DOHH2 (cell line): Measurements from ENCODE around the gene BRINP2.

Experiments
- H3F3A ChIP-seq: fragments of 200-600 bp; sonication (generic), shearing (Covaris generic); 2 replicates; pipeline ENCODE4 v1.6.0; 2016; ENCODE audit warnings: antibody characterized with exemption, mild to moderate bottlenecking; ENCODE audit not compliant: control insufficient read depth, insufficient read depth
- H3K27ac ChIP-seq: fragments of 200-600 bp; sonication (generic); 2 replicates; pipeline ENCODE4 v1.5.1; 2014; ENCODE audit warnings: low read depth, mild to moderate bottlenecking, low read length, moderate library complexity
- H3K27me3 ChIP-seq: fragments of 200-600 bp; sonication (generic); 2 replicates; pipeline ENCODE4 v1.6.1; 2014; ENCODE audit warnings: mild to moderate bottlenecking, low read length, mixed read lengths; ENCODE audit not compliant: control insufficient read depth
- H3K36me3 ChIP-seq: fragments of 200-600 bp; sonication (generic); 2 replicates; pipeline ENCODE4 v1.6.1; 2014; ENCODE audit warnings: mild to moderate bottlenecking, low read length, moderate library complexity, mixed read lengths; ENCODE audit not compliant: control insufficient read depth
- H3K4me1 ChIP-seq: fragments of 200-600 bp; sonication (generic); 2 replicates; pipeline ENCODE4 v1.6.1; 2014; ENCODE audit warnings: mild to moderate bottlenecking, low read length, mixed read lengths; ENCODE audit not compliant: control insufficient read depth
- H3K4me2 ChIP-seq: fragments of 200-600 bp; sonication (generic); 2 replicates; pipeline ENCODE4 v1.6.0; 2014; ENCODE audit warnings: mild to moderate bottlenecking, low read length, moderate library complexity
- H3K4me3 ChIP-seq: fragments of 200-600 bp; sonication (generic); 2 replicates; pipeline ENCODE4 v1.5.1; 2014; ENCODE audit warnings: mild to moderate bottlenecking, low read length, mixed read lengths
- H3K79me2 ChIP-seq: fragments of 200-600 bp; sonication (generic); 2 replicates; pipeline ENCODE4 v1.6.1; 2014; ENCODE audit warnings: mild to moderate bottlenecking, low read length, mixed read lengths; ENCODE audit not compliant: control insufficient read depth
- H3K9me2 ChIP-seq: fragments of 200-600 bp; sonication (generic); replicated peaks from 2 replicates; pipeline ENCODE4 v1.6.1; 2014; ENCODE audit warnings: mild to moderate bottlenecking, low read length, mixed read lengths; ENCODE audit not compliant: control insufficient read depth
- H3K9me3 ChIP-seq: fragments of 200-600 bp; sonication (generic); 2 replicates; pipeline ENCODE4 v1.6.1; 2014; ENCODE audit warnings: antibody characterized with exemption, low read length, mixed read lengths; ENCODE audit not compliant: control insufficient read depth, insufficient read depth
- H4K20me1 ChIP-seq: fragments of 200-600 bp; sonication (generic); 2 replicates; pipeline ENCODE4 v1.6.0; 2014; ENCODE audit warnings: low read depth, mild to moderate bottlenecking, antibody characterized with exemption, low read length, moderate library complexity; ENCODE audit not compliant: control insufficient read depth, insufficient read depth
- CTCF ChIP-seq: fragments of 200-600 bp; sonication (generic); IDR thresholded peaks from one replicate; pipeline ENCODE4 v1.5.1; 2014; ENCODE audit warnings: antibody characterized with exemption, mild to moderate bottlenecking, low read depth, low read length; ENCODE audit not compliant: poor library complexity, severe bottlenecking
- EZH2phosphoT487 ChIP-seq: fragments of 200-600 bp; sonication (generic); IDR thresholded peaks from 2 replicates; pipeline ENCODE4 v1.6.1; 2017; ENCODE audit warnings: borderline replicate concordance, mild to moderate bottlenecking, antibody characterized with exemption, low read length, moderate library complexity, mixed read lengths

The BRINP2 gene

DNA sequence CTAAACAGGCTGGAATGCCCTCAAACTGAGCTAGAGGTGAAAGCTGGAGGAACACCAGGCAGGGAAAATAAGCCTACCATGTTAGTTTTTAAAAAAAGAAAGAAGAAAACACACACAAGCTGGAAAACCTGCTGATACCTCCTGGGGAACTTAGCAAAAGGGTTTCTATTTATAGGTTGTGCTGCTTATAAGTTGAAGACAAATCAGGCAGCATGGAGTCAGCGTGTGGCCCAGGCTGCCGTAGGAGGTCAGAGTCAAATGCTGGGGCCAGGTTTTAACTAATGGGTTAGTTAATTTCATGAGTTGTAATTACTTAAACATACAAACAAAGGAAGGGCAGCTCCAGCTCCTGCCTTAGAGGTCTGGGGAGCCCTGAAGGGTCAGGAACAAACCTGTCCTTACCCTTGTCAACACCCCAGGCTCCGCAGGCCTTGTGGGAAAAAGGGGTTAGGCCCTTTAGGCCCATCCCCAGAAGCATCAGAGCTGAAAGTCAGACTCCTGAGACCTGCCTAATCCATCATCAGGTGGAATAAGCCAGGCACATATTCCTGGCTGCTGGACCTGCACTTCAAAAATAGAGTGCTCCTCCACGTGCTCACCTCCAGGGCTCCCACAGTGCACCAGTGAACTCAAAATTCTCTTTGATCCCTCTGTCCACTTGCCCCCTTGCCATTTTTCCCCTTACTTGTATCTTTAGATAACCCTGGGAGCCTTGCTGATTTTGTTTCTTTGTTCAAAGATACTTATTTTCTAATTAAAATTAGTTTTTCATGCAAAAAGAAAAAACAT, 59.7 kb downstream of the BRINP2 start:
- TF ChIP-seq EZH2phosphoT487 (no peak), CTCF (no peak)
- H3K9me2 ChIP-seq = no peaks in the 10 kb centered on the region
- H3K4me2 ChIP-seq = no peak overlapping the region

GRCh38 chr1:177235350-177235749, 64.6 kb downstream of the BRINP2 start:
- Histone ChIP-seq H3K9me2 (no peaks in the 10 kb centered on the region), H3K4me3 (no peak overlapping the region), H3K36me3 (no peaks in the 10 kb centered on the region), H3K9me3 (no peaks in the 10 kb centered on the region), H3K79me2 (no peaks in the 10 kb centered on the region), H3F3A (no peaks in the 10 kb centered on the region), H3K4me2 (no peak overlapping the region), H3K4me1 (no peaks in the 10 kb centered on the region), H3K27ac (no peak overlapping the region), H4K20me1 (no peaks in the 10 kb centered on the region), H3K27me3 (no peaks in the 10 kb centered on the region)
- TF ChIP-seq EZH2phosphoT487 (no peak), CTCF (no peak)

More for the DNA sequence above, 59.7 kb downstream of the BRINP2 start:
- Histone ChIP-seq H3K27ac (no peak overlapping the region), H3K4me3 (no peak overlapping the region), H3K27me3 (no peaks in the 10 kb centered on the region), H3K4me1 (no peaks in the 10 kb centered on the region), H3F3A (no peaks in the 10 kb centered on the region), H3K36me3 (no peaks in the 10 kb centered on the region), H3K79me2 (no peaks in the 10 kb centered on the region), H4K20me1 (no peaks in the 10 kb centered on the region), H3K9me3 (no peaks in the 10 kb centered on the region)

GRCh38 chr1:177236962-177237361, 66.2 kb downstream of the BRINP2 start:
- no peak overlapping the region for H3K27ac ChIP-seq

More at GRCh38 chr1:177236962-177237361, 66.2 kb downstream of the BRINP2 start:
- H3K9me3 ChIP-seq = no peaks in the 10 kb centered on the region
- H3K79me2 ChIP-seq = no peaks in the 10 kb centered on the region
- H3F3A ChIP-seq = no peaks in the 10 kb centered on the region
- no peak overlapping the region for H3K4me2 ChIP-seq
- no peaks in the 10 kb centered on the region for H3K9me2 ChIP-seq
- no peaks in the 10 kb centered on the region for H3K4me1 ChIP-seq
- no peaks in the 10 kb centered on the region for H3K27me3 ChIP-seq
- H4K20me1 ChIP-seq = no peaks in the 10 kb centered on the region
- no peak overlapping the region for H3K4me3 ChIP-seq
- TF ChIP-seq CTCF = no peak
- TF ChIP-seq EZH2phosphoT487 = no peak
- H3K36me3 ChIP-seq = no peaks in the 10 kb centered on the region
